Cardiac muscle cell (in vitro differentiated cells and primary cell): ENCODE measurements around the gene GLB1L2. TPM values are rescaled to one million over a fixed set of nuclear protein-coding genes. Genes with fewer than 3 reads are reported as not detected.

Source experiments
- DNase-seq, 2 donors: peaks; one replicate each; pipeline versions ENCODE4 v3.0.0 to v3.0.0-alpha.2; 2010 to 2017; ENCODE audit warnings: low read depth in 1 of 2, low spot score in 1 of 2
- H3K27ac ChIP-seq: fragments of 200-600 bp; sonication (generic); 2 replicates; pipeline ENCODE4 v1.5.1; 2016
- H3K27me3 ChIP-seq: fragments of 200-600 bp; sonication (generic); 2 replicates; pipeline ENCODE4 v1.6.0; 2016; ENCODE audit warnings: control low read depth
- H3K36me3 ChIP-seq: fragments of 200-600 bp; sonication (generic); 2 replicates; pipeline ENCODE4 v1.5.1; 2016; ENCODE audit warnings: control low read depth
- H3K4me1 ChIP-seq: fragments of 200-600 bp; sonication (generic); 2 replicates; pipeline ENCODE4 v1.8.1; 2017; ENCODE audit warnings: low read depth, mild to moderate bottlenecking, mixed run types
- H3K4me3 ChIP-seq: fragments of 200-600 bp; sonication (generic); 2 replicates; pipeline ENCODE4 v1.5.1; 2016; ENCODE audit warnings: mild to moderate bottlenecking
- H3K9me3 ChIP-seq: fragments of 200-600 bp; sonication (generic); 2 replicates; pipeline ENCODE4 v1.5.1; 2017; ENCODE audit warnings: low read depth, mild to moderate bottlenecking, control low read depth
- CTCF ChIP-seq: IDR thresholded peaks from 2 replicates; pipeline ENCODE4 v1.5.1; 2012; ENCODE audit warnings: low read depth, mild to moderate bottlenecking, low read length
- polyA plus RNA-seq: library from polyadenylated mRNA; unstranded; fragments of >200 nt; fragmentation: Nextera tagmentation; extraction: Ambion mirVana; gene quantifications from 2 replicates; pipeline ENCODE4 v1.2.1, GENCODE V29; 2016
- total RNA-seq: library from RNA; depleted of rRNA; stranded (reverse); fragments of >200 nt; gene quantifications from 2 replicates; pipeline ENCODE4 v1.2.3, GENCODE V29; 2016

GLB1L2 gene
- total and polyA plus RNA-seq, 2 experiments from 2014 or later = 2.6 to 3.8 TPM

GRCh38 chr11:134409552-134410429 is 78.0 kb downstream of the GLB1L2 start:
- H3K4me3 ChIP-seq = no peak overlapping the region
- peaks cover 57% of the 10 kb centered on the region for H3K27me3 ChIP-seq
- no peaks in the 10 kb centered on the region for H3K4me1 ChIP-seq
- H3K9me3 ChIP-seq = no peaks in the 10 kb centered on the region
- TF ChIP-seq CTCF = no peak
- DNase-seq = no peak
- no peak overlapping the region for H3K27ac ChIP-seq
- H3K36me3 ChIP-seq = no peaks in the 10 kb centered on the region

- no peak for DNase-seq
- H3K27me3 ChIP-seq = peaks cover 67% of the 10 kb centered on the region
- H3K4me1 ChIP-seq = no peaks in the 10 kb centered on the region
- H3K36me3 ChIP-seq = no peaks in the 10 kb centered on the region
- H3K9me3 ChIP-seq = no peaks in the 10 kb centered on the region
- TF ChIP-seq CTCF = no peak
- H3K27ac ChIP-seq = no peak overlapping the region
- H3K4me3 ChIP-seq = no peak overlapping the region
These were observed 79.0 kb downstream of the GLB1L2 start for GRCh38 chr11:134410766-134411165.

GRCh38 chr11:134412203-134413042 is 80.6 kb downstream of the GLB1L2 start, which contains the start of gene B3GAT1:
TSS of gene B3GAT1 (minus strand) at chr11:134412242. CDS start at chr11:134387659, 24,583 bp downstream.
- no peaks in the 10 kb centered on the region for H3K36me3 ChIP-seq
- H3K4me3 ChIP-seq = peak within 1 kb of the TSS; percentile 60
- DNase-seq = peak; percentile 20 to 48
- no peaks in the 10 kb centered on the region for H3K9me3 ChIP-seq
- H3K27ac ChIP-seq = no peak within 1 kb of the TSS
- TF ChIP-seq CTCF = no peak
- H3K4me1 ChIP-seq = no peaks in the 10 kb centered on the region
- H3K27me3 ChIP-seq = peaks cover 83% of the 10 kb centered on the region

GRCh38 chr11:134413043-134413825 is 81.4 kb downstream of the GLB1L2 start:
- no peak for DNase-seq
- Histone ChIP-seq H3K9me3 (no peaks in the 10 kb centered on the region), H3K4me1 (no peaks in the 10 kb centered on the region), H3K4me3 (peak overlapping the region; percentile 51), H3K36me3 (no peaks in the 10 kb centered on the region), H3K27ac (no peak overlapping the region), H3K27me3 (peaks cover 83% of the 10 kb centered on the region)
- TF ChIP-seq CTCF = no peak
